H1 (cell line): Measurements from ENCODE around the gene DYNLT2B. TPM values are rescaled to one million over a fixed set of nuclear protein-coding genes. Genes with fewer than 3 reads are reported as not detected.

ENCODE experiments used
- CTCF ChIA-PET: fragments of 300-600 bp; sonication (Branson Sonifier 250); formaldehyde crosslinking; loops from one replicate; lab custom pipeline; 2021; ENCODE audit not compliant: partially characterized antibody; lab: Charles Lee
- POLR2A ChIA-PET: fragments of 300-600 bp; sonication (Branson Sonifier 250); formaldehyde crosslinking; loops from one replicate; lab custom pipeline; 2021; ENCODE audit warnings: inconsistent platforms; ENCODE audit not compliant: partially characterized antibody; lab: Charles Lee
- DNase-seq, 2 experiments: peaks; one replicate each; pipeline versions ENCODE4 v3.0.0 to v3.0.0-alpha.2; 2010 to 2022; ENCODE audit warnings: low spot score in 2 of 2, low read depth in 1 of 2, mixed read lengths in 1 of 2
- FAIRE-seq: peaks from 2 replicates; lab custom pipeline; 2011; peaks lifted over from hg19 to GRCh38; lab: Jason Lieb, UNC
- H2AFZ ChIP-seq: 2 replicates; pipeline ENCODE4 v1.8.1; 2012; ENCODE audit warnings: low read length, inconsistent platforms
- H2AK5ac ChIP-seq: 2 replicates; pipeline ENCODE4 v1.6.1; 2013; ENCODE audit warnings: low read depth, low read length
- H2BK120ac ChIP-seq: replicated peaks from 2 replicates; pipeline ENCODE3; 2013; ENCODE audit warnings: low read depth, low read length, inconsistent platforms
- H2BK12ac ChIP-seq: 2 replicates; pipeline ENCODE4 v1.6.1; 2013; ENCODE audit warnings: low read depth, low read length
- H2BK15ac ChIP-seq: 2 replicates; pipeline ENCODE4 v1.6.1; 2013; ENCODE audit warnings: low read length
- H2BK20ac ChIP-seq: 2 replicates; pipeline ENCODE4 v1.6.1; 2013; ENCODE audit warnings: low read length
- H2BK5ac ChIP-seq: 2 replicates; pipeline ENCODE4 v1.6.1; 2013; ENCODE audit warnings: low read depth, low read length
- H3K14ac ChIP-seq: 2 replicates; pipeline ENCODE4 v1.6.1; 2013; ENCODE audit warnings: inconsistent platforms; ENCODE audit not compliant: insufficient read length
- H3K18ac ChIP-seq: 2 replicates; pipeline ENCODE4 v1.6.1; 2013; ENCODE audit warnings: low read length; ENCODE audit errors: extremely low read depth
- H3K23ac ChIP-seq: 2 replicates; pipeline ENCODE4 v1.6.1; 2013; ENCODE audit warnings: inconsistent platforms; ENCODE audit not compliant: insufficient read length
- H3K23me2 ChIP-seq: 2 replicates; pipeline ENCODE4 v1.6.1; 2013; ENCODE audit warnings: low read depth, low read length
- H3K27ac ChIP-seq: 2 replicates; pipeline ENCODE4 v1.6.1; 2011; ENCODE audit warnings: low read depth, low read length, inconsistent platforms
- H3K27me3 ChIP-seq, 4 experiments: replicated peaks in 1 of 4; 1 replicate in 1 of 4; 2 replicates in 3 of 4; pipeline versions ENCODE4 v1.6.1 to v1.8.1; 2011 to 2013; ENCODE audit warnings: low read length in 3 of 4, mild to moderate bottlenecking in 3 of 4, inconsistent platforms in 2 of 4, mixed read lengths in 2 of 4, moderate library complexity in 1 of 4; ENCODE audit not compliant: control insufficient read depth in 3 of 4, insufficient read depth in 3 of 4; ENCODE audit errors: extremely low read depth in 1 of 4
- H3K36me3 ChIP-seq, 4 experiments: 2 replicates each; pipeline versions ENCODE4 v1.6.1 to v1.8.1; 2011 to 2013; ENCODE audit warnings: mild to moderate bottlenecking in 4 of 4, low read length in 3 of 4, moderate library complexity in 2 of 4, control low read depth in 1 of 4, inconsistent platforms in 1 of 4; ENCODE audit not compliant: insufficient read depth in 4 of 4, control insufficient read depth in 2 of 4
- H3K4ac ChIP-seq: replicated peaks from 2 replicates; pipeline ENCODE3; 2013; ENCODE audit warnings: low read length, low read depth, mixed read lengths, inconsistent platforms; ENCODE audit not compliant: insufficient read length
- H3K4me1 ChIP-seq, 4 experiments: replicated peaks in 1 of 4; 1 replicate in 1 of 4; 2 replicates in 3 of 4; pipeline versions ENCODE4 v1.6.1 to v1.8.1; 2011 to 2013; ENCODE audit warnings: low read length in 3 of 4, inconsistent platforms in 2 of 4, mixed read lengths in 1 of 4; ENCODE audit not compliant: insufficient read depth in 4 of 4, control insufficient read depth in 3 of 4
- H3K4me2 ChIP-seq, 2 experiments: 2 replicates each; pipeline versions ENCODE4 v1.6.1 to v1.8.1; 2011 to 2013; ENCODE audit warnings: low read depth in 2 of 2, low read length in 2 of 2, control low read depth in 1 of 2, inconsistent platforms in 1 of 2, mild to moderate bottlenecking in 1 of 2; ENCODE audit not compliant: insufficient read depth in 1 of 2
- H3K4me3 ChIP-seq, 4 experiments: fragments of 200-600, 300-600 bp in 1 of 4; sonication (generic), shearing (Covaris generic), sonication (Bioruptor Twin) in 1 of 4; 2 replicates each; pipeline versions ENCODE4 v1.5.1 to v1.8.1; 2011 to 2016; ENCODE audit warnings: low read length in 4 of 4, low read depth in 3 of 4, control low read depth in 2 of 4, inconsistent platforms in 2 of 4, mild to moderate bottlenecking in 2 of 4, mixed read lengths in 1 of 4, moderate library complexity in 1 of 4; ENCODE audit not compliant: insufficient read depth in 2 of 4; ENCODE audit errors: extremely low read depth in 1 of 4
- H3K56ac ChIP-seq: replicated peaks from 2 replicates; pipeline ENCODE3; 2013; ENCODE audit warnings: low read depth, mild to moderate bottlenecking, mixed read lengths, low read length, inconsistent platforms; ENCODE audit not compliant: insufficient read length
- H3K79me1 ChIP-seq: 2 replicates; pipeline ENCODE4 v1.6.1; 2013; ENCODE audit warnings: low read depth, low read length, control low read depth
- H3K79me2 ChIP-seq, 2 experiments: 2 replicates each; pipeline versions ENCODE4 v1.6.1 to v1.8.1; 2012 to 2013; ENCODE audit warnings: low read length in 2 of 2, mild to moderate bottlenecking in 2 of 2, inconsistent platforms in 1 of 2; ENCODE audit not compliant: insufficient read depth in 2 of 2, control insufficient read depth in 1 of 2
- H3K9ac ChIP-seq, 4 experiments: replicated peaks in 1 of 4; 1 replicate in 1 of 4; 2 replicates in 3 of 4; pipeline versions ENCODE4 v1.6.1 to v1.8.1; 2011 to 2013; ENCODE audit warnings: low read depth in 3 of 4, low read length in 3 of 4, control low read depth in 2 of 4, mild to moderate bottlenecking in 2 of 4, moderate library complexity in 2 of 4, inconsistent platforms in 1 of 4; ENCODE audit errors: extremely low read depth in 1 of 4
- H3K9me3 ChIP-seq, 2 experiments: 2 replicates each; pipeline versions ENCODE4 v1.6.1 to v1.8.1; 2012 to 2013; ENCODE audit warnings: mild to moderate bottlenecking in 2 of 2, moderate library complexity in 2 of 2, control low read depth in 1 of 2, inconsistent platforms in 1 of 2, low read depth in 1 of 2, low read length in 1 of 2, mixed read lengths in 1 of 2; ENCODE audit not compliant: insufficient read depth in 2 of 2
- H4K20me1 ChIP-seq, 2 experiments: replicated peaks in 1 of 2; 2 replicates each; pipeline versions ENCODE3 to v1.8.1; 2011 to 2013; ENCODE audit warnings: inconsistent platforms in 2 of 2, low read length in 2 of 2, mild to moderate bottlenecking in 1 of 2; ENCODE audit not compliant: insufficient read depth in 2 of 2, control insufficient read depth in 1 of 2
- H4K5ac ChIP-seq: 2 replicates; pipeline ENCODE4 v1.6.1; 2013; ENCODE audit warnings: low read length, low read depth, mixed read lengths, inconsistent platforms; ENCODE audit not compliant: insufficient read length
- H4K8ac ChIP-seq: 2 replicates; pipeline ENCODE4 v1.8.0; 2013; ENCODE audit warnings: mild to moderate bottlenecking, moderate library complexity, low read length, inconsistent platforms; ENCODE audit not compliant: insufficient read depth; ENCODE audit errors: extremely low read depth
- H4K91ac ChIP-seq: replicated peaks from 2 replicates; pipeline ENCODE3; 2013; ENCODE audit warnings: low read length, mixed read lengths, inconsistent platforms; ENCODE audit not compliant: insufficient read length
- MAFK ChIP-seq: IDR thresholded peaks from 2 replicates; pipeline ENCODE4 v1.6.1; 2012; ENCODE audit warnings: low read depth, mild to moderate bottlenecking, improper control_type of control experiment, low read length
- SIRT6 ChIP-seq: IDR thresholded peaks from one replicate; pipeline ENCODE4 v1.7.1; 2012; ENCODE audit warnings: low read length, inconsistent platforms
- SUZ12 ChIP-seq: fragments of 200-600 bp; sonication (generic); IDR thresholded peaks from 2 replicates; pipeline ENCODE4 v1.6.1; 2012; ENCODE audit warnings: mild to moderate bottlenecking, inconsistent platforms, low read length, moderate library complexity, mixed read lengths
- WGBS, 2 experiments: shearing (Covaris generic) in 1 of 2; methylation state at CpG; one replicate each; pipeline versions ENCODE4 v1.1.6 to v1.1.7; 2013 to 2015; ENCODE audit warnings: low lambda C conversion rate in 2 of 2, mixed read lengths in 2 of 2, inconsistent platforms in 1 of 2, low coverage in 1 of 2, missing lambda C conversion rate in 1 of 2; ENCODE audit not compliant: insufficient replicate concordance in 2 of 2, insufficient coverage in 1 of 2, insufficient read length in 1 of 2; ENCODE audit errors: extremely low coverage in 1 of 2, missing lambda C conversion rate in 1 of 2; 5-methylcytosine and 5-hydroxymethylcytosine counted together
- polyA plus RNA-seq, 7 experiments: library from polyadenylated mRNA; depleted of rRNA in 3 of 7; stranded (reverse) in 5 of 7; unstranded in 2 of 7; fragments of >200 nt in 5 of 7; fragments of 200-250 nt in 2 of 7; gene quantifications; 1 replicate in 5 of 7; 2 replicates in 1 of 7; 4 replicates in 1 of 7; pipeline versions ENCODE4 v1.2.1 to v1.2.3, GENCODE V29; 2011 to 2013; ENCODE audit warnings: missing spikeins in 2 of 7, mixed read lengths in 2 of 7
- total RNA-seq: library from RNA; stranded (reverse); fragmentation: NEBNext Ultra II Directional; extraction: Animal tissue kit (Norgen Biotek cat#: 25700); gene quantifications from 2 replicates; pipeline ENCODE4 v1.2.1, GENCODE V29; 2021
- TF ChIP-seq, protein P1 (sequence below): IDR thresholded peaks from 2 replicates; pipeline ENCODE4 v1.6.1; 2012; ENCODE audit warnings: inconsistent platforms

DYNLT2B gene
- total and polyA plus RNA-seq, 2 of the 8 experiments (the other 6 are each of a cell fraction or from before 2014, with no cell fraction given), result 10.9 to 22.2 TPM

DNA sequence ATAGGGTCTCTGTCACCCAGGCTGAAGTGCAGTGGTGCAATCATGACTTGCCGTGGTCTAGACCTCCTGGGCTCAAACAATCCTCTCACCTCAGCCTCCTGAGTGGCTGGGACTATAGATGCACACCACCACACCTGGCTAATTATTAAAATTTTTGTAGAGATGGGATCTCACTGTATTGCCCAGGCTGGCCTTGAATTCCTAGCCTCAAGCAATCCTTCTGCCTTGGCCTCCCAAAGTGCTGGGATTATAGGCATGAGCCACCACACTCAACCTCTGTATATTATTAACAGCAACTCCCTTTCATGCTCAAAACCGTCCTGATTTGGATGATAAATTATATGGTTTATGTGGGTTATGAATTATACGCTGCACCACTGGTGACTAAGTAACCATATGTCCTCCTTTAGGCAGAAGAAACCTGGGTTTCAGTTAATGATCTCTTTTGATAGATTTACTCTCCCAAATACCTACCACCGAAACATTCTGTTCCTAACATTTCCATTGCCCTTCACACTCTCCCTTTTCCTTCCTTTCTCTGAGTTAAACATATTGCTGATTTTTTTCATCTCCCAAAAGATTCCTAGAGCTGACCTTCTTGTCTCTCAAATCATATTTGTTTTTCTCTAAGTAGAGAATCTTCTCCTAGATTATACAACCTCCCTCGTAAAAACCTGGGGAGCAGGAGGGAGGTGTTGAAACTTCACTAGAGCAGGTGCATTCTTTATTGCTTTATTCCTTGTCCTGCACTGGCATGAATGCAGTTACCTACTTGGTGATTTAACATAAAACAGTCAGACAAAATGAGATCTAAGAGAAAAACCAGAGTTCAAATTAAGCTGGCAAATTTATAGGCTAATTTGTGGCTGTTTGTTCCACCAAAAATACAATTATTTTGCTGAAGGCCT lies 63.4 kb downstream of the DYNLT2B start:
- no peak overlapping the region for H3K23ac ChIP-seq
- no peaks in the 10 kb centered on the region for H3K9me3 ChIP-seq
- no peak overlapping the region for H2BK5ac ChIP-seq
- no peak overlapping the region for H3K56ac ChIP-seq
- no peak overlapping the region for H3K27ac ChIP-seq
- 69% methylated on average over 5 of the region's 5 CpGs; no CpG with 5 or more reads in 1 of the 2 experiments for WGBS, 2 experiments
- no peaks in the 10 kb centered on the region for H3K27me3 ChIP-seq
- no peak overlapping the region for H3K14ac ChIP-seq
- H2AK5ac ChIP-seq, result no peak overlapping the region
- H3K79me2 ChIP-seq, result no peaks in the 10 kb centered on the region
- no peak overlapping the region for H2BK12ac ChIP-seq
- FAIRE-seq, result no peak
- ChIA-PET POLR2A (no interaction called here), CTCF (interaction anchor here (0.6 to 2.5 kb wide), 12 partner anchors 8 to 269 kb away, joined by 3 to 9 read pairs (median 4); partner anchors contain the start of gene ZDHHC19)
- H3K4me1 ChIP-seq, result no peaks in the 10 kb centered on the region
- H2AFZ ChIP-seq, result no peak overlapping the region
- H3K79me1 ChIP-seq, result no peaks in the 10 kb centered on the region
- no peak overlapping the region for H4K8ac ChIP-seq
- no peak overlapping the region for H2BK15ac ChIP-seq
- H3K36me3 ChIP-seq, result peaks cover 0 to 6% (median 0%) of the 10 kb centered on the region in 4 experiments; a peak in 2 of 8 replicates
- no peak overlapping the region for H3K4me2 ChIP-seq
- no peak for DNase-seq
- no peak overlapping the region for H4K5ac ChIP-seq
- H3K23me2 ChIP-seq, result no peaks in the 10 kb centered on the region
- H3K4me3 ChIP-seq, result no peak overlapping the region
- no peak overlapping the region for H3K18ac ChIP-seq
- no peak overlapping the region for H2BK20ac ChIP-seq
- no peak overlapping the region for H4K91ac ChIP-seq
- no peak overlapping the region for H2BK120ac ChIP-seq
- H3K9ac ChIP-seq, result no peak overlapping the region
- no peak overlapping the region for H3K4ac ChIP-seq
- H4K20me1 ChIP-seq, result no peaks in the 10 kb centered on the region
- TF ChIP-seq, protein P1, sequence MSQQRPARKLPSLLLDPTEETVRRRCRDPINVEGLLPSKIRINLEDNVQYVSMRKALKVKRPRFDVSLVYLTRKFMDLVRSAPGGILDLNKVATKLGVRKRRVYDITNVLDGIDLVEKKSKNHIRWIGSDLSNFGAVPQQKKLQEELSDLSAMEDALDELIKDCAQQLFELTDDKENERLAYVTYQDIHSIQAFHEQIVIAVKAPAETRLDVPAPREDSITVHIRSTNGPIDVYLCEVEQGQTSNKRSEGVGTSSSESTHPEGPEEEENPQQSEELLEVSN, result no peak
- no peak for TF ChIP-seq MAFK
- TF ChIP-seq SUZ12, result no peak
- TF ChIP-seq SIRT6, result no peak
